HepG2 (cell line): ENCODE data around the gene PARP2. TPM values are rescaled to one million over a fixed set of nuclear protein-coding genes. Genes with fewer than 3 reads are reported as not detected.

Experiments
- CCDC6 ChIP-seq: sonication (generic); formaldehyde crosslinking; IDR thresholded peaks from 2 replicates; pipeline ENCODE4 v1.8.1; 2022; ENCODE audit warnings: mild to moderate bottlenecking, missing genetic modification reagents, moderate library complexity
- E2F1 ChIP-seq: sonication (generic); formaldehyde crosslinking; IDR thresholded peaks from 2 replicates; pipeline ENCODE4 v1.5.0; 2020; ENCODE audit warnings: missing genetic modification reagents
- HMG20B ChIP-seq: conservative IDR thresholded peaks from 2 replicates; pipeline ENCODE4 v1.6.1; 2016; ENCODE audit warnings: missing genetic modification reagents, missing compliant biosample characterization
- HNRNPUL1 ChIP-seq: fragments of 200-400 bp; formaldehyde crosslinking; IDR thresholded peaks from 2 replicates; pipeline ENCODE4 v1.6.1; 2017; ENCODE audit warnings: low read depth, mild to moderate bottlenecking, low read length, moderate library complexity
- IRF2 ChIP-seq: IDR thresholded peaks from 2 replicates; pipeline ENCODE4 v1.6.1; 2018; ENCODE audit warnings: missing genetic modification reagents, missing compliant biosample characterization
- JUND ChIP-seq: sonication (generic); formaldehyde crosslinking; IDR thresholded peaks from 2 replicates; pipeline ENCODE4 v1.8.0; 2022; ENCODE audit warnings: mild to moderate bottlenecking, missing genetic modification reagents
- KMT2A ChIP-seq: sonication (generic); formaldehyde crosslinking; IDR thresholded peaks from 2 replicates; pipeline ENCODE4 v1.4.0; 2020; ENCODE audit warnings: missing genetic modification reagents
- NFYC ChIP-seq: IDR thresholded peaks from 2 replicates; pipeline ENCODE4 v1.6.1; 2016; ENCODE audit warnings: missing genetic modification reagents, missing compliant biosample characterization
- RFX5 ChIP-seq: IDR thresholded peaks from 2 replicates; pipeline ENCODE4 v1.6.1; 2011; ENCODE audit warnings: low read depth, low read length, improper control_type of control experiment
- SNAPC5 ChIP-seq: sonication (generic); formaldehyde crosslinking; IDR thresholded peaks from 2 replicates; pipeline ENCODE4 v1.8.1; 2023; ENCODE audit warnings: mild to moderate bottlenecking, missing genetic modification reagents, borderline replicate concordance
- SP140L ChIP-seq: sonication (generic); formaldehyde crosslinking; IDR thresholded peaks from 2 replicates; pipeline ENCODE4 v1.4.0; 2020; ENCODE audit warnings: missing genetic modification reagents, borderline replicate concordance
- SRSF4 ChIP-seq: fragments of 200-400 bp; formaldehyde crosslinking; IDR thresholded peaks from one replicate; pipeline ENCODE4 v1.6.1; 2018; ENCODE audit warnings: mild to moderate bottlenecking, low read depth, low read length, moderate library complexity; ENCODE audit not compliant: poor library complexity, severe bottlenecking
- TFDP2 ChIP-seq: sonication (generic); formaldehyde crosslinking; IDR thresholded peaks from 2 replicates; pipeline ENCODE4 v1.4.0; 2020; ENCODE audit warnings: missing genetic modification reagents
- ZFY ChIP-seq: sonication (generic); formaldehyde crosslinking; IDR thresholded peaks from 2 replicates; pipeline ENCODE4 v1.4.0; 2020; ENCODE audit warnings: missing genetic modification reagents
- ZKSCAN1 ChIP-seq: fragments of 150-350 bp; IDR thresholded peaks from 2 replicates; pipeline ENCODE4 v1.6.1; 2014; ENCODE audit warnings: low read length
- ZNF292 ChIP-seq: sonication (generic); formaldehyde crosslinking; IDR thresholded peaks from 2 replicates; pipeline ENCODE4 v1.8.1; 2022; ENCODE audit warnings: mild to moderate bottlenecking, low read depth, missing genetic modification reagents, borderline replicate concordance
- ZNF574 ChIP-seq: sonication (generic); formaldehyde crosslinking; IDR thresholded peaks from 2 replicates; pipeline ENCODE4 v1.4.0; 2020; ENCODE audit warnings: missing genetic modification reagents
- ZNF670 ChIP-seq: sonication (generic); formaldehyde crosslinking; IDR thresholded peaks from 2 replicates; pipeline ENCODE4 v1.8.0; 2022; ENCODE audit warnings: mild to moderate bottlenecking, missing genetic modification reagents, borderline replicate concordance
- ZNF678 ChIP-seq: sonication (generic); formaldehyde crosslinking; IDR thresholded peaks from 2 replicates; pipeline ENCODE4 v1.4.0; 2020; ENCODE audit warnings: mild to moderate bottlenecking, missing genetic modification reagents
- ZNF7 ChIP-seq: IDR thresholded peaks from 2 replicates; pipeline ENCODE4 v1.6.1; 2016; ENCODE audit warnings: missing biosample characterization, missing genetic modification reagents
- ZNF710 ChIP-seq: sonication (generic); formaldehyde crosslinking; IDR thresholded peaks from 2 replicates; pipeline ENCODE4 v1.5.0; 2020; ENCODE audit warnings: mild to moderate bottlenecking, missing genetic modification reagents, borderline replicate concordance
- ZNF724P ChIP-seq: sonication (generic); formaldehyde crosslinking; IDR thresholded peaks from 2 replicates; pipeline ENCODE4 v1.8.0; 2022; ENCODE audit warnings: missing genetic modification reagents, borderline replicate concordance
- ZNF841 ChIP-seq: sonication (generic); formaldehyde crosslinking; IDR thresholded peaks from 2 replicates; pipeline ENCODE4 v1.8.1; 2023; ENCODE audit warnings: missing genetic modification reagents, borderline replicate concordance
- polyA plus RNA-seq, 8 experiments: library from polyadenylated mRNA; depleted of rRNA in 3 of 8; stranded (reverse) in 7 of 8; unstranded in 1 of 8; fragments of >200 nt; fragmentation: Illumina TruSeq in 4 of 8; extraction: Trizol in 4 of 8; gene quantifications; 2 replicates each; pipeline versions ENCODE4 v1.2.1 to v1.2.3, GENCODE V29; 2011 to 2016; ENCODE audit warnings: low read depth in 4 of 8, missing spikeins in 1 of 8, mixed read lengths in 1 of 8; ENCODE audit not compliant: insufficient read depth in 1 of 8
- total RNA-seq, 5 experiments: library from RNA; depleted of rRNA; stranded (reverse); fragments of >200 nt; fragmentation: Illumina TruSeq; extraction: Trizol; gene quantifications; 2 replicates each; pipeline ENCODE4 v1.2.3, GENCODE V29; 2016; ENCODE audit warnings: low read depth in 1 of 5

The PARP2 gene
- total and polyA plus RNA-seq, 2 of the 13 experiments (the other 11 are each of a cell fraction or from before 2014, with no cell fraction given), result 37.3 to 38.4 TPM

GRCh38 chr14:20305265-20306078 is 38.0 kb upstream of the PARP2 start, which contains the start of gene TTC5 (continued):
- TF ChIP-seq ZNF710 (CRISPR knock-in tag) (peak; percentile 58; the same call in 1 of the 2 replicates), KMT2A (CRISPR knock-in tag) (peak; percentile 91), ZNF841 (CRISPR knock-in tag) (no peak), SNAPC5 (no peak), ZNF7 (CRISPR knock-in tag) (no peak), HNRNPUL1 (no peak), ZNF574 (CRISPR knock-in tag) (peak; percentile 100), ZNF670 (CRISPR knock-in tag) (no peak), ZNF678 (no peak), HMG20B (CRISPR knock-in tag) (no peak), ZNF724P (CRISPR knock-in tag) (no peak), RFX5 (no peak), JUND (CRISPR knock-in tag) (no peak), TFDP2 (CRISPR knock-in tag) (no peak), IRF2 (peak; percentile 94), SP140L (CRISPR knock-in tag) (no peak), E2F1 (no peak), ZFY (CRISPR knock-in tag) (peak; percentile 44; the same call in 1 of the 2 replicates), NFYC (CRISPR knock-in tag) (no peak), ZKSCAN1 (no peak), SRSF4 (no peak), ZNF292 (CRISPR knock-in tag) (peak; percentile 82; the same call in 1 of the 2 replicates), CCDC6 (CRISPR knock-in tag) (peak; percentile 46; the same call in 1 of the 2 replicates)
